ENCODE data around the gene ANO9. TPM values are rescaled to one million over a fixed set of nuclear protein-coding genes. Genes with fewer than 3 reads are reported as not detected.

The ANO9 gene
- total RNA-seq, 1 experiment from 2014 or later = not detected

DNA sequence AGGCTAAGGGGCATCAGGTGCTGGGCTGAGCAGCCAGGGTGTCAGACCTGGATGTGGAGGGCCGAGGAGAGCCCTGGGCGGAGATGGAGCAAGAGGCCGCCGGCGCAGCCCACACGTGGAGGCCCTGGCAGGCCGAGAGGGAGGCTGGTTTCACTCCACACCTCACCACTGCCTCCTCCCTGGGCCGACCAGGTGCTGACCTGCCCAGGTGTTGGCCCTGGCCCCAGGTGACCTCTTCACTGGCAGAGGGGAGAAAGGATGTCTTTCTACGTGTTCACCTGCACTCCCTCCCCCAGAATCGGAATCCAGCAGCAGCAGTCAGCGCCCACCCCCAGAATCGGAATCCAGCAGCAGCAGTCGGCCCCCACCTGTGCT lies 781 bp downstream of the ANO9 start:
- POLR2A ChIA-PET (ENCODE audit: low non-redundant PET) = no interaction called here

GRCh38 chr11:440065-441042 lies 1.5 kb downstream of the ANO9 start:
- DNase-seq (ENCODE audit: low spot score) = no peak
- H3K4me3 ChIP-seq (ENCODE audit: low read depth, low read length, poor library complexity, severe bottlenecking) = no peak overlapping the region
- no peaks in the 10 kb centered on the region for H3K27me3 ChIP-seq (replicated peaks; ENCODE audit: insufficient read depth, low read depth, low read length, poor library complexity)
- ChIA-PET POLR2A (ENCODE audit: low non-redundant PET) (no interaction called here), CTCF (no interaction called here)
- H3K4me1 ChIP-seq (ENCODE audit: insufficient read depth, low read length, poor library complexity, severe bottlenecking) = peaks cover 4% of the 10 kb centered on the region
- no peaks in the 10 kb centered on the region for H3K9me3 ChIP-seq (ENCODE audit: low read depth, low read length, poor library complexity, severe bottlenecking)
- no peak overlapping the region for H3K27ac ChIP-seq (ENCODE audit: low read depth, low read length, poor library complexity, severe bottlenecking)
- intact Hi-C loops (cut with micrococcal nuclease; ENCODE audit: unreplicated experiment) = loop anchor here (10.0 kb wide), 1 partner anchor 236 kb away; the partner anchor contains the start of genes BET1L and RIC8A
- no peaks in the 10 kb centered on the region for H3K36me3 ChIP-seq (ENCODE audit: insufficient read depth, low read length, poor library complexity, severe bottlenecking)
- BruUV-seq (replicated peaks) = no TSS peak
- TF ChIP-seq, protein P1, sequence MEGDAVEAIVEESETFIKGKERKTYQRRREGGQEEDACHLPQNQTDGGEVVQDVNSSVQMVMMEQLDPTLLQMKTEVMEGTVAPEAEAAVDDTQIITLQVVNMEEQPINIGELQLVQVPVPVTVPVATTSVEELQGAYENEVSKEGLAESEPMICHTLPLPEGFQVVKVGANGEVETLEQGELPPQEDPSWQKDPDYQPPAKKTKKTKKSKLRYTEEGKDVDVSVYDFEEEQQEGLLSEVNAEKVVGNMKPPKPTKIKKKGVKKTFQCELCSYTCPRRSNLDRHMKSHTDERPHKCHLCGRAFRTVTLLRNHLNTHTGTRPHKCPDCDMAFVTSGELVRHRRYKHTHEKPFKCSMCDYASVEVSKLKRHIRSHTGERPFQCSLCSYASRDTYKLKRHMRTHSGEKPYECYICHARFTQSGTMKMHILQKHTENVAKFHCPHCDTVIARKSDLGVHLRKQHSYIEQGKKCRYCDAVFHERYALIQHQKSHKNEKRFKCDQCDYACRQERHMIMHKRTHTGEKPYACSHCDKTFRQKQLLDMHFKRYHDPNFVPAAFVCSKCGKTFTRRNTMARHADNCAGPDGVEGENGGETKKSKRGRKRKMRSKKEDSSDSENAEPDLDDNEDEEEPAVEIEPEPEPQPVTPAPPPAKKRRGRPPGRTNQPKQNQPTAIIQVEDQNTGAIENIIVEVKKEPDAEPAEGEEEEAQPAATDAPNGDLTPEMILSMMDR (conservative IDR thresholded peaks at IDR 0.05; ENCODE audit: low read depth, low read length) = no peak
- TF ChIP-seq EZH2 (IDR thresholded peaks at IDR 0.05; ENCODE audit: borderline replicate concordance, low read depth, low read length, poor library complexity, severe bottlenecking) = no peak

More for the DNA sequence above, 781 bp downstream of the ANO9 start:
- Histone ChIP-seq H3K27me3 (replicated peaks; ENCODE audit: insufficient read depth, low read depth, low read length, poor library complexity) (no peaks in the 10 kb centered on the region), H3K9me3 (ENCODE audit: low read depth, low read length, poor library complexity, severe bottlenecking) (no peaks in the 10 kb centered on the region), H3K27ac (ENCODE audit: low read depth, low read length, poor library complexity, severe bottlenecking) (no peak overlapping the region), H3K36me3 (ENCODE audit: insufficient read depth, low read length, poor library complexity, severe bottlenecking) (no peaks in the 10 kb centered on the region), H3K4me1 (ENCODE audit: insufficient read depth, low read length, poor library complexity, severe bottlenecking) (peaks cover 4% of the 10 kb centered on the region), H3K4me3 (ENCODE audit: low read depth, low read length, poor library complexity, severe bottlenecking) (no peak overlapping the region)
- intact Hi-C loops (cut with micrococcal nuclease; ENCODE audit: unreplicated experiment) = loop anchor here (10.0 kb wide), 1 partner anchor 236 kb away; the partner anchor contains the start of genes BET1L and RIC8A
- no TSS peak for BruUV-seq (replicated peaks)
- CTCF ChIA-PET = no interaction called here
- TF ChIP-seq, protein P1 (conservative IDR thresholded peaks at IDR 0.05; ENCODE audit: low read depth, low read length) = no peak
- TF ChIP-seq EZH2 (IDR thresholded peaks at IDR 0.05; ENCODE audit: borderline replicate concordance, low read depth, low read length, poor library complexity, severe bottlenecking) = no peak
- DNase-seq (ENCODE audit: low spot score) = no peak

DNA sequence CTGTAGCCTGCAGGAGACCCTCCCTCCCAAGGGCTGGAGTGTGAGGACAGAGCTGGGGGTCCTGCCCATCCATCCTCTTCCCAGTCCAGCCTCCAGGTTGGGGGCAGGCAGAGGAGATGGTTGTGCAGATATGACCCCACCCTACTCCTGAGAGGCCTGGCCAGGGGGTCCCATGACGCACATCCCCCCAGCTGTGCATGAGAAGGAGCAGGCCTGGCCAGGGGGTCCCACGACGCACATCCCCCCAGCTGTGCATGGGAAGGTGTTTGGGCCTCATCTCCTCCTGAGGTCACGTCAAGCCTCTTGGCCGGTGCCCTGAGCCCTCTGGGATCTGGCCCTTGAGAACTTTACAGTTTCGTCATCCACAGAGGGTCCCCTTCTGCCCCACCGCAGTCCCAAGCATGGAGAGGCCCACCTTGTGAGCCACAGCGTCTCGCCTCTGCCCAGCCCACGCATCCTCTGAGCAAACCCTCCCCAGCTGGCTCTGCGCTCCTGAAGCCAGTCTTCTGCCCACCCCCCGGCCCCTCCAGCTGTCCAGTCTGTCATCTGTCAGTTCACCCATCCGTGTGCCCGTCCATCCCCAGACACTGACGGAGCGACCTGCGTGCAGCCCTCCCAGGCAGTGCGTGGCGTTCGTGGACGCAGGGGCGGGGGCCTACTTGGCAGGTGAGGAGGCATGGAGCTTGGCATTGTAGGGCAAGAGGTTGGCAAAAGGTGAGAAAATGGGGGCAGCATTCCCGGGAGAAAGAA lies 2.3 kb downstream of the ANO9 start:
- Histone ChIP-seq H3K4me3 (ENCODE audit: low read depth, low read length, poor library complexity, severe bottlenecking) (no peak overlapping the region), H3K27ac (ENCODE audit: low read depth, low read length, poor library complexity, severe bottlenecking) (no peak overlapping the region), H3K9me3 (ENCODE audit: low read depth, low read length, poor library complexity, severe bottlenecking) (no peaks in the 10 kb centered on the region), H3K27me3 (replicated peaks; ENCODE audit: insufficient read depth, low read depth, low read length, poor library complexity) (no peaks in the 10 kb centered on the region), H3K36me3 (ENCODE audit: insufficient read depth, low read length, poor library complexity, severe bottlenecking) (no peaks in the 10 kb centered on the region), H3K4me1 (ENCODE audit: insufficient read depth, low read length, poor library complexity, severe bottlenecking) (peaks cover 2% of the 10 kb centered on the region)
- ChIA-PET POLR2A (ENCODE audit: low non-redundant PET) (no interaction called here), CTCF (interaction anchor here (0.5 kb wide), 1 partner anchor 76 kb away, joined by 6 read pairs; no protein-coding TSS in a partner anchor)
- intact Hi-C loops (cut with micrococcal nuclease; ENCODE audit: unreplicated experiment) = loop anchor here (10.0 kb wide), 1 partner anchor 235 kb away; the partner anchor contains the start of genes BET1L and RIC8A
- no peak for DNase-seq (ENCODE audit: low spot score)
- TF ChIP-seq EZH2 (IDR thresholded peaks at IDR 0.05; ENCODE audit: borderline replicate concordance, low read depth, low read length, poor library complexity, severe bottlenecking) = no peak
- TF ChIP-seq, protein P1 (conservative IDR thresholded peaks at IDR 0.05; ENCODE audit: low read depth, low read length) = no peak
- no TSS peak for BruUV-seq (replicated peaks)
